Activated CD8-positive, alpha-beta memory T cell treated with anti-CD3 and anti-CD28 coated beads for 24 hours (primary cell): Measurements from ENCODE around the gene AOPEP.

Experiments
- DNase-seq: peaks from one replicate; pipeline ENCODE4 v3.0.0-alpha.2; 2020

AOPEP gene

GRCh38 chr9:94855903-94856302 is 129.4 kb downstream of the AOPEP start:
- DNase-seq: no peak

- DNase-seq: no peak
Observed at GRCh38 chr9:94857791-94858190, 131.3 kb downstream of the AOPEP start.

- no peak for DNase-seq
Observed at GRCh38 chr9:94859226-94859625, 132.7 kb downstream of the AOPEP start.

DNA sequence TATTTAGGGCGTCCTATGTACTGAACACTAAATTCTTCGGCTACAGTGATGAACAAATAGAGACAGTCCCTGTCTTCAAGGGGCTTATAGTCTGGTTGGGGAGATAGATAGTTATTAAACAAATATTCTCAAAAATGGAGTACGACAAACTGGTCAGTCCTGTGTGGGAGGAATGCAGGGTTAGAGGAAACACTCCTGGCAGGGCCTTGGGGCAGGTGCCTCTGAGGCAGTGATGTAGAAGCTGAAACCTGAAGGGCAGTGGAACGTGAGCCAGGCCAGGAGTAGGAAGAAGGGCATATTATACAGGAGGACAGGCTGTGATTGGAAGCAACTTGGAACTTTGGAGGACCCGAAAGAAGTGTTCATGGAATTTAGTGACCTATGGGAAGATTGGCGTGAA is 133.4 kb downstream of the AOPEP start:
- no peak for DNase-seq

GRCh38 chr9:94860678-94861588 is 134.4 kb downstream of the AOPEP start:
- peak; percentile 74 for DNase-seq

- no peak for DNase-seq
Observed at GRCh38 chr9:94861589-94862272, 135.2 kb downstream of the AOPEP start.

DNA sequence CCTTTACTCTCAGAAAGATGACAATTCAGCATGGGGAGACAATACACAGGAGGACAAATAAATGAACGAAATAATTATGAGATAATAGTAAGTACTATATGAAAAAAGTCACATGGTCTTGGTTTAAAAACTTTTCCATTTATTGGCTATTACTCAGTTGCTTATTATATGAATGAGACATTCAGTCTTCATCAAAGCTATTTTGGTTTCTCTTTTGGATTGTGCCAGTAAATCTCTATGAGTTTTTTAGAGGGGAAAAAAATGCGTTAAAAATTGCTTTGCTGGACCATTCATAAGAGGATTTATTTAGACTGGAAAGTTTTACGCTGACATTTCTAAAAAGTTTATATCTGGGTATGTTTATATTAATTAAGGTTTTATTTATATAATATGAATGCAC is 137.7 kb downstream of the AOPEP start:
- no peak for DNase-seq

- DNase-seq: no peak
Observed at GRCh38 chr9:94864862-94865509, 138.5 kb downstream of the AOPEP start.

GRCh38 chr9:94865582-94866452 is 139.3 kb downstream of the AOPEP start:
- DNase-seq: no peak

- DNase-seq: no peak
Observed at GRCh38 chr9:94866770-94867169, 140.3 kb downstream of the AOPEP start.

- DNase-seq: no peak
Observed at GRCh38 chr9:94867281-94867841, 140.9 kb downstream of the AOPEP start.

- no peak for DNase-seq
Observed at GRCh38 chr9:94867842-94868312, 141.4 kb downstream of the AOPEP start.

GRCh38 chr9:94868464-94868863 is 142.0 kb downstream of the AOPEP start:
- no peak for DNase-seq

GRCh38 chr9:94869415-94869843 is 142.9 kb downstream of the AOPEP start:
- no peak for DNase-seq

DNA sequence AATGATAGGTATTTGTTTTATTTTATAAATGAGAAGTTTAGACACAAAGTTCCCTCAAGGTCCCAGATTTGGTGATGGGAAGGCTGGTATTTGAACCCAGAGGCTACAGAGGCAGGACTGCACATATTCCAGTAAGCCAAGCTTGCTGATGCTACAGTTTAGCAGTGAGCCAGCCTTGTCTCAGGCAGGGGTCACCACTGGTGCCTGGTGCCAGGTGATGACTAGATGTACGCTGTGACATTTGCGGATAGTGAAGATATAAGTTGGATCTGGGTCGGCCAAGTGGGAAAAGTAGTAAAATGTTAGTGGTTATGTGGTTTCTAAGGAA is 143.9 kb downstream of the AOPEP start:
- no peak for DNase-seq

GRCh38 chr9:94870793-94871558 is 144.5 kb downstream of the AOPEP start:
- DNase-seq: no peak

- DNase-seq: no peak
Observed at GRCh38 chr9:94872083-94872833, 145.8 kb downstream of the AOPEP start.

- no peak for DNase-seq
Observed at GRCh38 chr9:94872891-94873511, 146.5 kb downstream of the AOPEP start.

DNA sequence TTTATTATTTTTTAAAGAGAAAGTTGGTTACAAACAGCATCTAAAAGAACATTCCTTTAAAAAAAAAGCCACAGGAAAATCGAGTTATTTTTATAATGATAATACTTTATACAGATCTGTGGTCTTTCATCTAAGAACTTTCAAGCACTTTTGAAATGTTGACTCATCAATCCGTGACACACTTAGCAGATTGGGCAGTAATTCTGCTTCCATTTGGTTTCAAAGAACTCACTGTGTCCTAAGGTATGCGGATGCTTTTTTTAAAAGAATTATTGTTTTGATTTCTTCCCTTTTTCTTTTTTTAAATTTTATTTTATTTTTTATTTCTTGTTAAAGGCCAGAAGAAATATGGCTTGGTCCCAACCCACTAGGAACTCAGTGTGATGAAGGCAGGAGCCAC is 147.8 kb downstream of the AOPEP start:
- DNase-seq: no peak

DNA sequence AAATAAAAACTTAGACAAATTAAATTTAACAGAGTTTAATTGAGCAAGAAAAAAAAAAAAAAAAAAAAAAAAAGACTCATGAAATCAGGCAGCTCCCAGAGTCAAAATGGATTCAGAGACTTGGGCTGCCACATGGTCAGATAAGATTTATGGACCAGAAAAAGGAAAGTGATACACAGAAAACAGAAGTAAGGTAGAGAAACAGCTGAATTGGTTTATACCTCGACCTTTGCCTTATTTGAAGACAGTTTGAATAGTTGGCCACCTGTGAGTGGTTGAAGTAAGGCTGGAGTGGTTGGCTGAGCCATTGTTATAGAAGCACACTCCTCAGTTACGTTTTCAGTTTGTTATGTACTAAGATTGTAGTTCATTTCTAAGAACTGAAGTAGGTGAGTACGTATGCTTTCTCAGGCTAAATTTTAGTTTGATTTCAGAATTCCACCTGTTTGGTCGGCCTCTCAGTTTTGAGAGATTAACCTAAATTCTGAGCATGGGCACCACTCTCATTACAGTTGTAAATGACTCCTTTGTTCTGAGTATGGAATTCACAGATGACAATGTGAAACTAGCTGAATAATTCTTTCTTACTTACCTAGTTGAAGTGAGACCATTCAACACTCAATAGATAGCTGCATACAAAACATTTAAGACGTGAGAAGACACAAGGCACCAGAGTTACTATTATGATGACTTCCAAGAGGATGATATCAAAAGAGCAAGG is 149.0 kb downstream of the AOPEP start:
- no peak for DNase-seq
